ENCODE data around the gene TMED7. TPM values are rescaled to one million over a fixed set of nuclear protein-coding genes. Genes with fewer than 3 reads are reported as not detected.
"Not testable (repeated sequence)": the region's sequence is repeated elsewhere in the genome, so short reads cannot be mapped to it uniquely, and the experiment has no call there.

Gene TMED7
- total and polyA plus RNA-seq, 11 donors: 22.0 to 99.1 (median 76.4) TPM

- peaks cover 0 to 15% (median 0%) of the 10 kb centered on the region in 9 donors for H3K27me3 ChIP-seq
- DNase-seq (no peak), ATAC-seq (no peak)
- no peak overlapping the region for H3K4me3 ChIP-seq
- 69 to 78% (median 76%) methylated on average over 3 of the region's 3 CpGs for WGBS, 4 donors
- TF ChIP-seq POLR2A (IDR thresholded peaks at IDR 0.05): no peak
- TF ChIP-seq, protein P1, sequence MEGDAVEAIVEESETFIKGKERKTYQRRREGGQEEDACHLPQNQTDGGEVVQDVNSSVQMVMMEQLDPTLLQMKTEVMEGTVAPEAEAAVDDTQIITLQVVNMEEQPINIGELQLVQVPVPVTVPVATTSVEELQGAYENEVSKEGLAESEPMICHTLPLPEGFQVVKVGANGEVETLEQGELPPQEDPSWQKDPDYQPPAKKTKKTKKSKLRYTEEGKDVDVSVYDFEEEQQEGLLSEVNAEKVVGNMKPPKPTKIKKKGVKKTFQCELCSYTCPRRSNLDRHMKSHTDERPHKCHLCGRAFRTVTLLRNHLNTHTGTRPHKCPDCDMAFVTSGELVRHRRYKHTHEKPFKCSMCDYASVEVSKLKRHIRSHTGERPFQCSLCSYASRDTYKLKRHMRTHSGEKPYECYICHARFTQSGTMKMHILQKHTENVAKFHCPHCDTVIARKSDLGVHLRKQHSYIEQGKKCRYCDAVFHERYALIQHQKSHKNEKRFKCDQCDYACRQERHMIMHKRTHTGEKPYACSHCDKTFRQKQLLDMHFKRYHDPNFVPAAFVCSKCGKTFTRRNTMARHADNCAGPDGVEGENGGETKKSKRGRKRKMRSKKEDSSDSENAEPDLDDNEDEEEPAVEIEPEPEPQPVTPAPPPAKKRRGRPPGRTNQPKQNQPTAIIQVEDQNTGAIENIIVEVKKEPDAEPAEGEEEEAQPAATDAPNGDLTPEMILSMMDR (IDR thresholded peaks at IDR 0.05): no peak
- intact Hi-C loops (cut with DNase I): no loop called here
- no peaks in the 10 kb centered on the region for H3K9me3 ChIP-seq
- no peak overlapping the region for H3K27ac ChIP-seq
- no peaks in the 10 kb centered on the region for H3K36me3 ChIP-seq
- no peaks in the 10 kb centered on the region for H3K4me1 ChIP-seq
Observed at GRCh38 chr5:115648056-115648455, 22.2 kb upstream of the TMED7 start.

- H3K9me3 ChIP-seq; DNase-seq; intact Hi-C loops (cut with DNase I); H3K27ac ChIP-seq; H3K4me1 ChIP-seq; ATAC-seq; H3K36me3 ChIP-seq; H3K4me3 ChIP-seq: not testable (repeated sequence)
- 79 to 88% (median 82%) methylated on average over 5 of the region's 5 CpGs for WGBS, 4 donors
- peaks cover 0 to 15% (median 0%) of the 10 kb centered on the region in 9 donors for H3K27me3 ChIP-seq
Observed at GRCh38 chr5:115645386-115645785, 19.6 kb upstream of the TMED7 start.

GRCh38 chr5:115644046-115644445, 18.2 kb upstream of the TMED7 start:
- Histone ChIP-seq H3K36me3 (no peaks in the 10 kb centered on the region), H3K4me3 (no peak overlapping the region), H3K9me3 (no peaks in the 10 kb centered on the region), H3K27me3 (peaks cover 0 to 15% (median 0%) of the 10 kb centered on the region in 9 donors), H3K27ac (no peak overlapping the region), H3K4me1 (no peaks in the 10 kb centered on the region)
- ATAC-seq: no peak
- WGBS, 4 donors: 76 to 91% (median 88%) methylated on average over 2 of the region's 2 CpGs
- intact Hi-C loops (cut with DNase I): no loop called here
- TF ChIP-seq, protein P1 (IDR thresholded peaks at IDR 0.05): no peak
- no peak for TF ChIP-seq POLR2A (IDR thresholded peaks at IDR 0.05)
- no peak for DNase-seq

DNA sequence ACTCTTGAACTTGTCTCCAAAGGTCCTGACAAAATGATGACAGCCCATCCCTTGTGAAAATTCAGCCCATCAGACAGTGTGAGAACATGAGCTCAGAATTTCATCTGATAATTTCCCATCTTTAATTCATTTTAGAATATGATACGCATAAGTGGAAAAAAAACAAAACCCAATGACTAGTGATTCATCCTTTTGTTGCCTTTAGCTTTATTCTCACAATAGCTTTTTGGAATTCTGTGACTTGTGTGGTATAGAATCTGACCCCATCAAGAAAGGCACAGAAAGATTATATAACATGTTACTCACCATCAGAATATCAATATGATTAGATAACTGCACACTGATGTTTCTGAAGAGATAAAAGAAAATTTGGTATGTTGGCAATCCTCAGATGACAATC, 16.1 kb upstream of the TMED7 start:
- Histone ChIP-seq H3K27ac (no peak overlapping the region), H3K36me3 (no peaks in the 10 kb centered on the region), H3K27me3 (peaks cover 0 to 15% (median 0%) of the 10 kb centered on the region in 9 donors), H3K4me1 (no peaks in the 10 kb centered on the region), H3K9me3 (no peaks in the 10 kb centered on the region), H3K4me3 (no peak overlapping the region)
- TF ChIP-seq, protein P1 (IDR thresholded peaks at IDR 0.05): no peak
- no peak for TF ChIP-seq POLR2A (IDR thresholded peaks at IDR 0.05)
- intact Hi-C loops (cut with DNase I): no loop called here
- 82 to 86% (median 84%) methylated on average over 1 of the region's 1 CpG for WGBS, 4 donors
- no peak for ATAC-seq
- no peak for DNase-seq

DNA sequence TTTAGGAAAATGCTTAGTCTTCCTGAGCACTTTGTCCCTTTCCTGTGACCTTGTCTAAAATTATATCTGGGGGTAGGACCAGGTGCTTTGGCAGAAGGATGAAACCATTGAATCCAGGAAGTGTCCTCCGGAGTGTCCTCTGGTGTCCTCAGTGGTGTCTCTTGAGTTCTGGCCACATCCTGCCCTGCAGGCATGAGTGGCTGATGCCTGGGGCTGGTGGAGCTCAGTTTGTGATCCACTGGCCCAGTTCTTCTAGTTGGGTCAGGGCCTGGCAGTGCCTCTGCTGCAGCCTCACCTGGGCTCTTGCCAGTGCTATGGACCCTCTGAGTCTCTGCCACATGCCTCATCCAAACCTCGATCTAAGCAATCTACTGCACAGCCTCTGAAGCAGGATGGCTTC, 14.4 kb upstream of the TMED7 start:
- Histone ChIP-seq H3K4me3 (no peak overlapping the region), H3K4me1 (no peaks in the 10 kb centered on the region), H3K36me3 (no peaks in the 10 kb centered on the region), H3K27ac (no peak overlapping the region), H3K9me3 (no peaks in the 10 kb centered on the region), H3K27me3 (peaks cover 0 to 5% (median 0%) of the 10 kb centered on the region in 9 donors)
- TF ChIP-seq, protein P1 (IDR thresholded peaks at IDR 0.05): no peak
- TF ChIP-seq POLR2A (IDR thresholded peaks at IDR 0.05): no peak
- DNase-seq (no peak), ATAC-seq (no peak)
- intact Hi-C loops (cut with DNase I): no loop called here
- 75 to 89% (median 80%) methylated on average over 1 to 2 of the region's 2 CpGs for WGBS, 4 donors

All from heart left ventricle (tissue), 16 donors.